Astrocyte (in vitro differentiated cells and primary cell): ENCODE results near the gene MEIOC.

Experiments
- EZH2 ChIP-seq: IDR thresholded peaks from 2 replicates; pipeline ENCODE4 v1.6.1; 2012; ENCODE audit warnings: mild to moderate bottlenecking, low read length, inconsistent platforms; ENCODE audit not compliant: insufficient read depth
- TF ChIP-seq, protein P1 (sequence below): IDR thresholded peaks from 2 replicates; pipeline ENCODE4 v1.5.1; 2011; ENCODE audit warnings: low read depth, mild to moderate bottlenecking, inconsistent platforms, low read length, moderate library complexity; ENCODE audit not compliant: insufficient read depth

DNA sequence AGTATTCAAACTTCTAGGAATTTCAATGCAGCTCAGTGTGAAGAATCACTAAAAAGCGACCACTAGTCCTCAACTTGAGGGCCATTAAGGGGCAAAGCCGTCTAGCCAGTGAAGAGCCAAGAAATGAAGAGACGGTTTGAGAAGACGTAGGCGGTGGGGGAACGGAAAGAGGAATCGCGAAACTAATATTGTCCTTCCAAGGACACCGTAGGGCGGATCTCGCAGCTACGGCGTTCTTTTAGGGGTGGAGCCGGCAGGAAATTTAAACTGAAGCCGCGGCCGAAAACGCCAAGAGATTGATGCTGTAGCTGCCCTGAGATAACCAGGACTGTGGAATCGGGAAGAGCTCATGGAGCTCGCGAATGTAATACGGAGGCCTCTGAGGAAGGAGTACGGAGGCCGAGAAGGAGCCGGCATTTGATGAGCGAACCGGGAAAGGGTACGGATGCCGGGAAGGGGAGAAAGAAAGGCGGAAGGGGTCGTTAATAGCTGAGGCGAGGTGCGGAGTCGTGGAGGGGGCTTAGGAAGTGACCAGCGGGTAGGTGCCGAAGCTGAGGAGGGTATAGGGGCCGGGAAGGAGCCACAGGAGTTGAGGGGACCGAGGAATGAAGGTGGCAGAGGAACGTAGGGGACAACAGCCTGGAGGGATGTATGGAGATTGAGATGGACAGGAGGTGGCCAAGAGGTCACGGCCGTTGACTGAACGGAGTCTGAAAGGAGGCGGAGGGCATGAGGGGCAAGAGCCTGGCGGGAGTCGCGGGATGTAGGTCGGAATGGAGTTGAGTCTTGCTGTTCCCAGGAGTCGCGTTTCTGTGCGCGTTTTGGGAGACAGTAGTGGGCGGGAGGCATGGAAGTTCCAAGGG, 52.4 kb downstream of the MEIOC start, which contains the start of gene DBF4B:
- TF ChIP-seq, protein P1, sequence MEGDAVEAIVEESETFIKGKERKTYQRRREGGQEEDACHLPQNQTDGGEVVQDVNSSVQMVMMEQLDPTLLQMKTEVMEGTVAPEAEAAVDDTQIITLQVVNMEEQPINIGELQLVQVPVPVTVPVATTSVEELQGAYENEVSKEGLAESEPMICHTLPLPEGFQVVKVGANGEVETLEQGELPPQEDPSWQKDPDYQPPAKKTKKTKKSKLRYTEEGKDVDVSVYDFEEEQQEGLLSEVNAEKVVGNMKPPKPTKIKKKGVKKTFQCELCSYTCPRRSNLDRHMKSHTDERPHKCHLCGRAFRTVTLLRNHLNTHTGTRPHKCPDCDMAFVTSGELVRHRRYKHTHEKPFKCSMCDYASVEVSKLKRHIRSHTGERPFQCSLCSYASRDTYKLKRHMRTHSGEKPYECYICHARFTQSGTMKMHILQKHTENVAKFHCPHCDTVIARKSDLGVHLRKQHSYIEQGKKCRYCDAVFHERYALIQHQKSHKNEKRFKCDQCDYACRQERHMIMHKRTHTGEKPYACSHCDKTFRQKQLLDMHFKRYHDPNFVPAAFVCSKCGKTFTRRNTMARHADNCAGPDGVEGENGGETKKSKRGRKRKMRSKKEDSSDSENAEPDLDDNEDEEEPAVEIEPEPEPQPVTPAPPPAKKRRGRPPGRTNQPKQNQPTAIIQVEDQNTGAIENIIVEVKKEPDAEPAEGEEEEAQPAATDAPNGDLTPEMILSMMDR, result no peak
- no peak for TF ChIP-seq EZH2
